Activated CD4-positive, alpha-beta T cell treated with anti-CD3 and anti-CD28 coated beads, Interleukin-2, amount 10 ng/mL, durations not matched to agents 24 days and 14 days (primary cell): ENCODE data around the gene MEGF9. TPM values are rescaled to one million over a fixed set of nuclear protein-coding genes. Genes with fewer than 3 reads are reported as not detected.

Experiments used
- DNase-seq: peaks from one replicate; pipeline ENCODE4 v3.0.0; 2022
- H3K27ac Mint-ChIP-seq: one replicate; pipeline ENCODE4 v1.8.0; 2022; ENCODE audit warnings: mild to moderate bottlenecking, mixed read lengths
- H3K27me3 Mint-ChIP-seq: one replicate; pipeline ENCODE4 v1.8.0; 2022; ENCODE audit warnings: mixed read lengths
- H3K36me3 Mint-ChIP-seq: one replicate; pipeline ENCODE4 v1.8.0; 2022; ENCODE audit warnings: low read depth, mild to moderate bottlenecking, mixed read lengths
- H3K4me1 Mint-ChIP-seq: one replicate; pipeline ENCODE4 v1.8.0; 2021; ENCODE audit warnings: mixed read lengths
- H3K4me3 Mint-ChIP-seq: one replicate; pipeline ENCODE4 v1.8.0; 2022; ENCODE audit warnings: mild to moderate bottlenecking, moderate library complexity, mixed read lengths
- H3K9me3 Mint-ChIP-seq: one replicate; pipeline ENCODE4 v1.8.0; 2021; ENCODE audit warnings: mixed read lengths
- intact Hi-C: fragments of 100-400 bp; cut with micrococcal nuclease; formaldehyde crosslinking; loops from one replicate; pipeline ENCODE4 v1.15.1; 2023
- total RNA-seq: library from RNA; stranded (reverse); gene quantifications from 2 replicates; pipeline ENCODE4 v1.2.3, GENCODE V29; 2022

The MEGF9 gene
- total RNA-seq, 1 donor from 2014 or later: 4.5 TPM

- H3K9me3 Mint-ChIP-seq: no peaks in the 10 kb centered on the region
- intact Hi-C loops: no loop called here
- H3K36me3 Mint-ChIP-seq: peaks cover 6% of the 10 kb centered on the region
- peak; percentile 32 for DNase-seq
- no peaks in the 10 kb centered on the region for H3K27me3 Mint-ChIP-seq
- no peaks in the 10 kb centered on the region for H3K4me1 Mint-ChIP-seq
- no peak overlapping the region for H3K4me3 Mint-ChIP-seq
- no peak overlapping the region for H3K27ac Mint-ChIP-seq
Observed at GRCh38 chr9:120681121-120681520, 33.1 kb downstream of the MEGF9 start.

GRCh38 chr9:120680579-120680978, 33.7 kb downstream of the MEGF9 start:
- Mint-ChIP-seq H3K9me3 (no peaks in the 10 kb centered on the region), H3K27ac (no peak overlapping the region), H3K4me1 (no peaks in the 10 kb centered on the region), H3K36me3 (peaks cover 4% of the 10 kb centered on the region), H3K27me3 (no peaks in the 10 kb centered on the region), H3K4me3 (no peak overlapping the region)
- no peak for DNase-seq
- intact Hi-C loops: no loop called here

- Mint-ChIP-seq H3K9me3 (no peaks in the 10 kb centered on the region), H3K4me3 (no peak overlapping the region), H3K27ac (no peak overlapping the region), H3K36me3 (peaks cover 4% of the 10 kb centered on the region), H3K4me1 (no peaks in the 10 kb centered on the region), H3K27me3 (no peaks in the 10 kb centered on the region)
- intact Hi-C loops: no loop called here
- no peak for DNase-seq
Observed at GRCh38 chr9:120680161-120680560, 34.1 kb downstream of the MEGF9 start.

- no peaks in the 10 kb centered on the region for H3K9me3 Mint-ChIP-seq
- intact Hi-C loops: no loop called here
- no peak overlapping the region for H3K4me3 Mint-ChIP-seq
- H3K27me3 Mint-ChIP-seq: no peaks in the 10 kb centered on the region
- no peak for DNase-seq
- no peak overlapping the region for H3K27ac Mint-ChIP-seq
- peaks cover 4% of the 10 kb centered on the region for H3K36me3 Mint-ChIP-seq
- no peaks in the 10 kb centered on the region for H3K4me1 Mint-ChIP-seq
Observed at GRCh38 chr9:120677965-120678364, 36.3 kb downstream of the MEGF9 start.

- H3K9me3 Mint-ChIP-seq: no peaks in the 10 kb centered on the region
- DNase-seq: no peak
- H3K27me3 Mint-ChIP-seq: no peaks in the 10 kb centered on the region
- H3K4me3 Mint-ChIP-seq: no peak overlapping the region
- peaks cover 4% of the 10 kb centered on the region for H3K36me3 Mint-ChIP-seq
- intact Hi-C loops: no loop called here
- no peaks in the 10 kb centered on the region for H3K4me1 Mint-ChIP-seq
- H3K27ac Mint-ChIP-seq: no peak overlapping the region
Observed at GRCh38 chr9:120676767-120677402, 37.4 kb downstream of the MEGF9 start.

GRCh38 chr9:120668399-120668798, 45.9 kb downstream of the MEGF9 start:
- no peaks in the 10 kb centered on the region for H3K36me3 Mint-ChIP-seq
- H3K4me3 Mint-ChIP-seq: no peak overlapping the region
- H3K27ac Mint-ChIP-seq: no peak overlapping the region
- DNase-seq: no peak
- intact Hi-C loops: no loop called here
- H3K4me1 Mint-ChIP-seq: no peaks in the 10 kb centered on the region
- H3K9me3 Mint-ChIP-seq: no peaks in the 10 kb centered on the region
- peaks cover 6% of the 10 kb centered on the region for H3K27me3 Mint-ChIP-seq

- DNase-seq: no peak
- Mint-ChIP-seq H3K36me3 (no peaks in the 10 kb centered on the region), H3K27ac (no peak overlapping the region), H3K9me3 (no peaks in the 10 kb centered on the region), H3K27me3 (peaks cover 6% of the 10 kb centered on the region), H3K4me3 (no peak overlapping the region), H3K4me1 (no peaks in the 10 kb centered on the region)
- intact Hi-C loops: no loop called here
Observed at GRCh38 chr9:120663950-120664349, 50.3 kb downstream of the MEGF9 start.

- H3K27me3 Mint-ChIP-seq: peaks cover 4% of the 10 kb centered on the region
- no peaks in the 10 kb centered on the region for H3K36me3 Mint-ChIP-seq
- no peak overlapping the region for H3K4me3 Mint-ChIP-seq
- intact Hi-C loops: no loop called here
- no peak overlapping the region for H3K27ac Mint-ChIP-seq
- DNase-seq: no peak
- H3K4me1 Mint-ChIP-seq: no peaks in the 10 kb centered on the region
- no peaks in the 10 kb centered on the region for H3K9me3 Mint-ChIP-seq
Observed at GRCh38 chr9:120663380-120663779, 50.9 kb downstream of the MEGF9 start.

- intact Hi-C loops: no loop called here
- Mint-ChIP-seq H3K36me3 (no peaks in the 10 kb centered on the region), H3K4me1 (no peaks in the 10 kb centered on the region), H3K4me3 (no peak overlapping the region), H3K27me3 (peaks cover 4% of the 10 kb centered on the region), H3K9me3 (no peaks in the 10 kb centered on the region), H3K27ac (no peak overlapping the region)
- no peak for DNase-seq
Observed at GRCh38 chr9:120662513-120662912, 51.8 kb downstream of the MEGF9 start.

GRCh38 chr9:120659676-120660075, 54.6 kb downstream of the MEGF9 start:
- Mint-ChIP-seq H3K4me1 (peaks cover 2% of the 10 kb centered on the region), H3K36me3 (no peaks in the 10 kb centered on the region), H3K27me3 (peaks cover 1% of the 10 kb centered on the region)

GRCh38 chr9:120659209-120659608, 55.1 kb downstream of the MEGF9 start:
- no peak for DNase-seq
- intact Hi-C loops: no loop called here
- Mint-ChIP-seq H3K27me3 (no peaks in the 10 kb centered on the region), H3K4me3 (no peak overlapping the region), H3K36me3 (no peaks in the 10 kb centered on the region), H3K9me3 (no peaks in the 10 kb centered on the region), H3K4me1 (peaks cover 2% of the 10 kb centered on the region), H3K27ac (no peak overlapping the region)

More at GRCh38 chr9:120659676-120660075, 54.6 kb downstream of the MEGF9 start:
- intact Hi-C loops: no loop called here
- Mint-ChIP-seq H3K27ac (no peak overlapping the region), H3K4me3 (no peak overlapping the region), H3K9me3 (no peaks in the 10 kb centered on the region)
- no peak for DNase-seq

- no peaks in the 10 kb centered on the region for H3K27me3 Mint-ChIP-seq
- H3K4me3 Mint-ChIP-seq: no peak overlapping the region
- H3K27ac Mint-ChIP-seq: no peak overlapping the region
- no peaks in the 10 kb centered on the region for H3K36me3 Mint-ChIP-seq
- intact Hi-C loops: no loop called here
- DNase-seq: no peak
- H3K9me3 Mint-ChIP-seq: no peaks in the 10 kb centered on the region
- peaks cover 2% of the 10 kb centered on the region for H3K4me1 Mint-ChIP-seq
Observed at GRCh38 chr9:120655005-120655622, 59.2 kb downstream of the MEGF9 start.

- Mint-ChIP-seq H3K27me3 (no peaks in the 10 kb centered on the region), H3K9me3 (no peaks in the 10 kb centered on the region), H3K27ac (no peak overlapping the region), H3K4me3 (no peak overlapping the region), H3K36me3 (no peaks in the 10 kb centered on the region), H3K4me1 (peaks cover 2% of the 10 kb centered on the region)
- DNase-seq: no peak
- intact Hi-C loops: no loop called here
Observed at GRCh38 chr9:120654272-120654671, 60.0 kb downstream of the MEGF9 start.

GRCh38 chr9:120653762-120654161, 60.5 kb downstream of the MEGF9 start:
- Mint-ChIP-seq H3K27ac (no peak overlapping the region), H3K4me1 (peaks cover 2% of the 10 kb centered on the region), H3K27me3 (no peaks in the 10 kb centered on the region), H3K4me3 (no peak overlapping the region), H3K9me3 (no peaks in the 10 kb centered on the region), H3K36me3 (no peaks in the 10 kb centered on the region)
- no peak for DNase-seq
- intact Hi-C loops: no loop called here

- Mint-ChIP-seq H3K27ac (no peak overlapping the region), H3K36me3 (no peaks in the 10 kb centered on the region), H3K9me3 (no peaks in the 10 kb centered on the region), H3K4me1 (peaks cover 2% of the 10 kb centered on the region), H3K4me3 (no peak overlapping the region), H3K27me3 (no peaks in the 10 kb centered on the region)
- intact Hi-C loops: no loop called here
- no peak for DNase-seq
Observed at GRCh38 chr9:120652934-120653333, 61.3 kb downstream of the MEGF9 start.
